CD4-positive, alpha-beta T cell treated with Interleukin-21 for 1 hour (primary cell): ENCODE results near the gene APOA1.
A peak's percentile ranks its signal among the peaks of the same experiment; 100 is the strongest.

Experiments used
- DNase-seq: peaks from one replicate; pipeline ENCODE4 v3.0.0-alpha.2; 2020

APOA1 gene

DNA sequence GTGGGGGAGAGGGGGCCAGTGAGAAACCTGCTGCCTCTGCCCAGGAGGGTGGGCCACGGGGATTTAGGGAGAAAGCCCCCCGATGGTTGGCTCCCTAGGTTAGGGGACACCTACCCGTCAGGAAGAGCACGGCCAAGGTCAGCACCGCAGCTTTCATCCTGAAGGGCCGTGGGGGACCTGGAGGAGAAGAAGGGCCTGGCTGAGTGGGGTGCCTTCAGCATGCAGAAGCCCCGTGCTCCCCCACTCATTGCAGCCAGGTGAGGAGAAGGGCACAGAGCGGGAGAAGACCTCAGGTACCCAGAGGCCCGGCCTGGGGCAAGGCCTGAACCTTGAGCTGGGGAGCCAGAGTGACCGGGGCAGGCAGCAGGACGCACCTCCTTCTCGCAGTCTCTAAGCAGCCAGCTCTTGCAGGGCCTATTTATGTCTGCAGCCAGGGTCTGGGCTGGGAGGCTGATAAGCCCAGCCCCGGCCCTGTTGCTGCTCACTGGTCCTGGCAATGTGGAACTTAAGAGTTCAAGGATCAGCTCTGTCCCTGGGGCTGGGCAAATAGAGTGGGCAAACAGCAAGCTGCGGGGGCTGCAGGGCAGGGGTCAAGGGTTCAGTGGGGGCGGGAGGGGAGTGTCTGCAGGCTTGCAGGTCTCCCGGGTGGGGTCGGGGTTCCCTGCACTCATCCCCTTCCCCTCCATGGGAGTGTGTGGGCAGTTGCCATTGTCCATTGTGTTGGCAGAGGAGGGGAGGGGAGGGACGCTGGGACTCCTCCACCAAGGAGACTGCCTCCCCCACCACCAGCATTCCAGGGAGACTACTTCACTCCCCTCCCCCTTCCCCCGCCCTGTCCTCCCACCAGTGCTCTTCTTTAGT, at the start of gene APOA1:
TSS of gene APOA1 (minus strand) at position 392 of the 861 bp plus-strand sequence. CDS start at position 157, 235 bp downstream.
- no peak for DNase-seq

DNA sequence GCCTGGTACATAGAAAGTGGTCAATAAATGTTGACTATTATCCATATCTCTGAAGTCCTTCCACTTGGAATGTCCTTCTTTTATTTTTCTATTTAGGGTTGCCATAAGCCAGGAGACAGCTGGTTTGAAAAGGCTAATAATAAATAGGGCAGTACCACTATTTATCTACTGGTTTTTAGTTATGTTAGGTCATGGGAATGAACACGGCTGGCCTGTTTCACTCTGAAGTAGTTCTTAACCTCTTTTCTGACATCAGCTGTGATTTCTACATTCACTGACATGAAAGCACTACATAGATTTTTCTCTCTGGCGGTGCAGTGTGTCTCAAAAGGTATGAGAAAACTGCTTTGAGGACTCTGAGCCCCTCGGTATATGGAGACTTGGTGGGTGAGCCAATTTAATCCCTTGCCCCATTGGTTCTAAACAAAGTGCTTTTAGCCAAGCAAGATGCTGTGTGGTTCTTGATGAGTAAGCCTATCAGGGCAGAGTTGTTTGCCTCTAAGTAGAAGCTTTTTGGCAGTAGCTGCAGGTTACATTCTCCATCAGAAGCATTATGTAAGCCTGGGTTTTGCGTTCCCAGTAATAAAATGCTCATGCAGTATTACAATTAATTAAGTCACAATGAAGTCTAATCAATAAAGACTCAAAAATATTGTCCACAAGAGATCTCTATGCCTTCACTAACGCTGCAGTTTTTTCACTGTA, 48.7 kb upstream of the APOA1 start:
- DNase-seq, result no peak

DNA sequence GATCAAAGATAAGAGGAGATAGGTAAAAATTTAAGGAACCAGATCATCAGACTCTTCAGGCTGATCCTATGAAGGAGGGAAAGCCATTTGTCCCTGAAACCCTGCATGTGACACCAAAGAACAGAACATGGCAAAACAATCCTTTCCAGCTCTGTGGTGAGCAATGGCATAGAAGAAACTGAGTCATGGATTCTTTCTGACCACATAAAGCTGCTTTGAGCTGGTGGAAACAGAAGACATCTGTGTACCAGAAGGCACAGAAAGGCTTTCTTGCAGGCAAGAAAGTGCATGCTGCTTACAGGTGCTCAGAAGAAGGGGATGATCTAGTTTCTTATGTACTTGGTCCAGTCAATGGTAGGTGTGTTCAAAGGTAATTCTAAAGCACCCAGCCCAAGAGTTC, 45.0 kb upstream of the APOA1 start:
- no peak for DNase-seq

DNA sequence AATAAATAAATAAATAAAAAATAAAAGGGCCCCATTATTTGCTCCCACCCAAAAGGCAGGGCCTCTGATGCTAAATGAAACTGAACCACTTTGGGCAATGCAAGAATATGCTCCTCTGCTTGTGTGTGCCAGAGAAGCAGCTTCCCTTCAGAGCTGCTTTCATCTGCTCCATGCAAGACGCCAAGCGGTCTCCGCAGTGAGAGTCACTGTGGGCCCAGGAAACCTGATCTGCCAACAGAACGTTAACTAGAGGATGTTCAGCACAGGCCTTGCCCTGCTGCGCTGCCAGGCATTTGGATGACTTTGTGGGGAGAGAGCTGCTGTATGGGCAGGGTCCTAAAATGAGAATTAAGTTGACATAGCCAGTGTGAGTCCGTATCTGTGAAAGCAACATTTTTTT, 43.7 kb upstream of the APOA1 start:
- DNase-seq, result no peak

DNA sequence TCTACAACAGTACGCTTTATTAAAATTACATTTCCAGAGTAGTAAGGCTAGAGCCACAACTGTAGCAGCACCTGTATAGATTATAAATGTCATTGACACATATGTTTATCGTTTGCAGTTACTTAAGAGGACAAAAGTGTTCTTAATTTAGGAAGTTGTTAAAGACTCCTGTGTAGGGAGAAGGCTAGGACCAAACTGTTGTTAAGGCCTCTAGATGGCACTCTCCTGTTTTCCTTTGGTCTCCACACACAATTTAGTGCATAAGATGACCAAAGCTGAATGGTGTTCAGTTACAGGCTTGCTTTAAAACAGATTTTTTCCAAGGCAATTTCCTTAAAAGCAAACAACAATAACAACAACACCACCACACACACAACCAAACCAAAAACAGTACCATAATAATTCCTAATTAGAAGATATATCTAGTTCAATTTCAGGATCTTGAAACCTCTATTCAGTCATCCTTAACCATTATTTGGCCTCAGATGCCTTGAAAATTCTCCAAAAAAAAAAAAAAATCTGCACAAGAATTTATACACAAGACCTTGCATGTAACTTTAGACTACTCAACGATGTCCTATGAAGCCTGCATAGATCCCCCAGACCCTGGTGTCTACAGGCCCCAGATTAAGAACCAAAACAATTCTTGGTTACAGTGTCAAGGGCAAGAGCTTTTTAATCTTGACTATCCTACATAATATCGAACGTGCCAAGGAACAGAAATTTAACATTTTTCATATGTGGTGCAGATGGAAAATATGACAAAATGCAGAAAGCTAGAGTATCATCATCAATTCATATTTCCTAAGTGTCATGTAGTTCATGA, 42.6 kb upstream of the APOA1 start:
- peak; percentile 71 for DNase-seq

DNA sequence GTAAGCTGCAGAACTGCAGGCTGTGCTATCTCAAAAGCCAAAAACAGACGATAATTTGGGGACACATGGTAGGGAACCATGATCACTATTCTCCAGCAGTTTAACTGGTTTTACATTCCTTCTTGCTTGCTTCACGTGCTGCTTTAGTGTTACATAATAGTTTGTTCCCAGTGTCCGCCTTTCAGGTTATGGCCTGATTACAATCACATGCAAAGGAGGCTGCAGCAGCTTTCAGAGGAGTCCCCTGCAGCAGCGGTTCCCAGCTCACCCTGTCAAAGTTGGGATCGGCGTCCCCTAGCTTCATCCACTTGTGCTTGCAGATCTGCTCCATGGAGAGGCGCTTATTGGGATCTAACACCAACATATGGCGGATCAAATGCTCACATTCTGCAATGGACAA, 39.2 kb upstream of the APOA1 start:
- no peak for DNase-seq

DNA sequence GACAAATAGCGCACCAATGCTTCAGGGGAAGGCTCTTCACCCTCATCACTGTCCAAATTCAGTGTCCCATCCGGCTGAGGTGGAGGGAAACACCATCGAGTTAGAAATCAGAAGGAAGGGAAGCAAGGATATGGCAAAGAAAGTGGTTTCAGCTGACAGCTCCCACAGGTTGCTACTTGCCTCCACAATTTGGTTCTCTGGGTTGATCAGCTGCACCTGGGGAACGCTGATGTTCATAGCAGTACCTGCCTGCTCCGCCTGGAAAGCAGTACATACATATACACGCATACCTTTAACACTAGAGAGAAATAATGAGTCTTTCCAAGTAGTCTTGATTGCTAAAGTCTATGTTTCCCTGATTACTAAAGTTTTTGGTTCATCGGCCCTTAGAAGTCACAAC, 37.8 kb upstream of the APOA1 start:
- no peak for DNase-seq

DNA sequence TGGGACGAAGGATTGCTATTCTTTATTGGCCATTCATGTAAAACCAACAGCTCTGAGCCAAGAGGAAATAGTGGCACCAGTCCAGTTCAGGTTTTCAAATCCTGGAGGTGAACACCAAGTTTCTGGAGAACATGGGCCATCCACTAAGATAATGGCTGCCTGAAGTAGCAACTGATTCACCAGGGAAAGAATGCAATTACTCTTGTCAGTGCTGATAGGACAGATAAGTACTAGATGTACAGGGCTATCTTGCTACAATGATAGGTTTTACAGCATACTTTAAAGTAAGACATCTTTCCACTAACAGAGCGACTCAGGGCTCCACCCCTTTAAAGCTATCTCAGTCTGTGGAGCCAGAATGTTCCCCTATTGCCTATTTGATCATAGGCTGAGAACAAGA, 36.8 kb upstream of the APOA1 start:
- DNase-seq, result no peak

DNA sequence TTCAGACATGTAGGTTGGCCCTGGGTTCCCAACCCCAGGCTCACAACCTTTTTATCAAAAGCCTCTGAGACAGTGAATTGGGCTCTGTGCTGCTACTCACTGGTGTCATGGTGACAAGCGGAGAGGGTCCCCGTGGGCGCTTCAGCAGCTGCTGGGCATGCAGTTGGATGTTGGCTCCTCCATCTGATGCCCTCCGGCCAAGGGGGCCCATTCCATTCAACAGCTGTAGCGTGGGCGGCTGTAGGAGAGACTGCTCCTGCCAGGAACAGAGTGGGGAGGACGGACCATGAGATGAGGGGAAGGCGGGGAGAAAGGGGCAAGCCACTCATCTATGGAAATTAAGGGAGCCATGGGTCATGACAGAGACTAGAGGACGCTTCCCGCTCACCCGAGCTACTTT, 36.0 kb upstream of the APOA1 start:
- no peak for DNase-seq

DNA sequence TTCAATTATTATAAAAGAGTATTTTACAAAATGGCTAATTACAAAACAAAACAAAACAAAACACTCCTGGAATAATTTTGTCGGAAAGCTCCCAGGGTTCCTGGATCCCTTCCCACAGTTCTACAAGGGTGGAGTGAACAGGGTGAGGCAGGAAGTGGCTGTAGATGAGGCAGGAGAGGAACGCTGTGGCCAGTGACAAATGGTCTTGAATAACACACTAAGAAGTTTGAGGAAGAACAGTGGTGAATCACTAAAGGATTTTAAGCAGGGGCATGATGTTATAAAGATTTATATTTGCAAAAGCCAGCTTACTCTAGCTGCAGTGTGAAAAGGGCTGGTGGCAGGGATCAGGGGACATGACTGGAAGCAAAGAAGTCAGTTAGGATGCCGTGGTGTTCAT, 33.8 kb upstream of the APOA1 start:
- no peak for DNase-seq

DNA sequence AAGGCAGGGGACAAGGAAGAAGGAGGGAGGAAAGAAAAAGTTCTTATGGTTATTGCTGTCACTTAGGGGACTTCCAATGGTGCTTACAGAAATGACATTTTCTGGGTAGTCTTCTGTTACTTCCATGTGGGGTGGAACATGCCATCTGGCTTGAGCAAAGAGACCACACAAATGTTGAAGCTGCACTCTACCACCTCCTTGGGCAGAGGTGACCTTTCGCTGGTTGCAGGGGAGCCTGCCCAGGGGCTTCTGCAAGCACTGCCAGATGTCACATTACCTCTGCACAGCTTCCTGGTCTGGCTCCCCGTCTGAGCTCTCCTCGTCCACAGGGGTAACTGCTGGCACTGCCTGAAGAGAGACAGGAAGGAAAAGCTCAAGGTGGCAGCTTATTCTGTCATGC, 32.6 kb upstream of the APOA1 start:
- no peak for DNase-seq

DNA sequence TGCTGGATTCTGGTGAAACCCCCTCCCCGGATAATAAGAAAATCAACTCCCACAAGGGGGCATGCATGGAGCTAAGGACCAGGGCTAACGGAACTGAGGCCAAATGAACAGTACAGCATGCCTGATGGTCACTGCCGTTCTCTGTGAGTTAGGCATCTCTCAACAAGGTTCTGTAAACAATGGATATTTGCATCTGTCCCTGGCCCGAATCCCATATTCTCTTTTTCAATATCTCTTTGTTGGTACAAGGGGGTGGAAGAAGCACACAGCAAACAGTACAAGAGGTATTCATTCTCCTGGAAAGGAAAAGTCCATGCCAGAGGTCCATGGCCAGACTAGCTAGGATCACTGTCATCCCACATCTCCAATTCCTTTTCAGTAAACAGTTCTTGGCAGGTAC, 32.2 kb upstream of the APOA1 start:
- no peak for DNase-seq

DNA sequence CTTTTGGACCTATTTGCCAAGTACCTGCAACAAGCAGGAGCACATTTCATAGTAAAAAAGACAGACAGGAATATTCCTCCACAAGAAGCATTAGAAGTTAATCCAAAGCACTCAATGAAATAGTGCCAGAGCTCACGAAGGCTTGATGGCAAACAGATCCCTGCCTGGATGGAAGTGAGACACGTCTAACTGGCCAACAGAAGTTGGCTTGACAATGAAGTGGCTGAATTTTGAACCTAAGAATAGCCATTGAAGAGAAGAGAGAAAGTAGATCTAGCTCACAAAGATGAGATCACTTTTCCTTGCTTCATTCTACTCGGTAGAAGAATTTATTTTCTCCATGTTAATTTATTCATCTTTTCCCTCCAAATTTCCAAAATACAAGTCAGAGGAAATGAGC, 30.6 kb upstream of the APOA1 start:
- DNase-seq, result no peak

DNA sequence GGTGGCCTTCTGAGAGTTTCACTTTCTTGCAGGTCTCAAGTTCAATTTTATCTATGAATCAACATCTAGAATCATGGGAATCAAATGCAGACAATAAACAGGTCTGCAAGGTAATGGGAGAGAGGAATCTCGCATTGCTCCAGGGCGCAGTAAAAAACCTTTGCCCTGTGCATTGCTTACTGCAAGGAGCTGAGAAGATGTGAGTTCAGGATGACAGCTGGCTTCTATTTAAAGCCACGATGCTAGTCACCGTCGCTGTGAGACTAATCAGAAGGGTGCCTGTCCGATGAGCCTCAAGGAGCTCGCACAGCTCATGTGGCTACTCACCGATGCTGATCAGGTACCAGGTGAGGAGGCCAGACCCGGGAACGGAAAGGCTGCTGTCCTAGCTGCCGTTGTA, 30.2 kb upstream of the APOA1 start:
- no peak for DNase-seq

DNA sequence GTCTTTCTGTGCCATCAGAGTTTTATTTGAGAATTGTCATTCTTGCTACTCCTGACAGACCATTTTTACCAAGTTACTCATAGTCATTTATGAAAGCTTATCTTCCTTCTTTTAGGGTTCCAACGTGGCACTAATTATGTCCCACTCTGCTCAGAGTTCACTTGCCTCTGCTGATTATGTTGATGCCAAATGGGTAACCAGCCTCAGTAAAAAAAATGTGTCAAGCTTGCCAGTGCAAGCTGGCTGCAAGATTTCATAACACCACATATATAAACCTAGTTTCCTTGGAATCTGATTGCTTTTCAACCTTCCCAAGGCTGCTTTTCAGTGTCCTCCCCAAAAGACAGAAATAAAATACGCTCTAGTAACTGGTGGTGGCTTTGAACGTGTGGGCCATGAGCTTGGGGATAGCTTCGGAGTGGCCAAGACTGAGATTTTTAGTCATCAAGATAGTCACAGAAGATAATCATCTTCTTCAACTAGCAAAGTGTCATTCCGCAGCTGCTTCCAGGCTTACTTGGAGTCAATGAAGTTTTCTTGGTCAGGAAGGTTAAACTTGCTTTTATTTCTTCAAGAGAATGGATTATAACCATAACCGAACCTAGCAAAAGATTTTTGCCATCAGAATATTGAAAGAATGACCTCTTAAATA, 29.5 kb upstream of the APOA1 start:
- no peak for DNase-seq

DNA sequence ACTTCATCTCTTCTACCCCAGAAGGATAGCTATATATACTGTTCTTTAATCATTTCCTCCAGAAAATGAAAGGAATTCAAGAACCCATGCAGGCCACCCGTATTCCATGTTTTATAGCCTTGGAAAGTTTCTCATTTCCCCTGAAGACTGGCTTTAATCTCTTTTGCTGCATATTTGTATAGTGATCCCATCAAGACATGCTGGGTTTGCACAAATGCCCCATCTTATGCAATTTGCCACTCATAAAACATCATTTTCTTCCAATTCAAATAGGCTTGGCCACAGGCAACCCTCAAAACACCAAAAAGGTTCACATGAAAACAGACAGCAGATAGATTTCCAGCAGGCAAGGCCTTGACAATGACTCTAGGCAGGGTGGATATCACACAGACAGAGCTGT, 28.3 kb upstream of the APOA1 start:
- no peak for DNase-seq

DNA sequence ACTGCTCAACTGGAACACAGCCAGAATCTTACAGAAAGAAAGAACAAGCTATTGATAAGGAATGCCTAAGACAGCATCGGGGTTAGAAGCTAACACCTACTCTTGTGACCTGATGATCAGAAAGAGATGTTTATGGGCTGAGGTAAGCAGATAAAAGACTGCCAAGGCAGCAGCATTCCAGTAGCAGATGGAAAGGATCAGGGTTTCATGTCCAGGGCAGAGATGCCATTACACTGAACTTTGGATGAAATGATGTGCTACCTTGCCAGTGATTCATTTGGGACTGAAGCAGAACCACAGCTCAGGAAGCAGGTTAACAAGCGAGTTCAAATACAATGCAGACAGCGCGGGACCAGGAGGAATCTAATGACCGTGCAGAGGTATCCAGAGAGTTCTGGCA, 27.1 kb upstream of the APOA1 start:
- DNase-seq, result no peak

DNA sequence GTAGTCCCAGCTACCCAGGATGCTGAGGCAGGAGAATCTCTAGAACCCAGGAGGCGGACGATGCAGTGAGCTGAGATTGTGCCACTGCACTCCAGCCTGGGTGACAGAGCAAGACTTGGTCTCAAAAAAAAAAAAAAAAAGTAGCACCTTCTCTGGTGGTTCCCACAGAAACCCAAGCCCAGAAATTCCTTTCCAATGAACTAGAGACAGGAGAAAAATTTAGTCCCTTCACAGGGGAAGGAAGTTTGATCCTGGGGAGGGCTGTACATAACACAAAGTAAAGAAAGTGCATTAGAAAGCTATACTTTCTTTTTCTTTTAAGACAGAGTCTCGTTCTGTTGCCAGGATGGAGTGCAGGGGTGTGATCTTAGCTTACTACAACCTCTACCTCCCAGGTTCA, 25.5 kb upstream of the APOA1 start:
- no peak for DNase-seq

DNA sequence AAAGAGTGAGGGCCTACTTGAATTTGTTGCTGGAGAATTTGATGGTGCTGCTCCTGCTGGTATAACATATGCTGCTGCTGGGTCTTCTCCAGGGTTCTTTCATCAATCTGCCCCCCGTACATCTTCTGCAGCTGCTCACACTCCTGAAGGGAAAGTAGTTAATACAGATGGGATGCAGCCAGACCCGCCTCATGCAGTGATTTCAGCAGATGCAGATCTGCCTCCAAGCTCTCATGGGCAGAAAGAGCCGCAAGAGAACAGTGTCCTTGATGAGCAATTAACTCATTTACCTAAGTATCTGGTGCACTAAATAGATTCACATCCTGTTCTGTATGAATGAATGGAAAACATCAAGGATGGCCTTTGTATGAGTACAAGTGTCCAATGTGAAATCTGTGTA, 24.8 kb upstream of the APOA1 start:
- no peak for DNase-seq

DNA sequence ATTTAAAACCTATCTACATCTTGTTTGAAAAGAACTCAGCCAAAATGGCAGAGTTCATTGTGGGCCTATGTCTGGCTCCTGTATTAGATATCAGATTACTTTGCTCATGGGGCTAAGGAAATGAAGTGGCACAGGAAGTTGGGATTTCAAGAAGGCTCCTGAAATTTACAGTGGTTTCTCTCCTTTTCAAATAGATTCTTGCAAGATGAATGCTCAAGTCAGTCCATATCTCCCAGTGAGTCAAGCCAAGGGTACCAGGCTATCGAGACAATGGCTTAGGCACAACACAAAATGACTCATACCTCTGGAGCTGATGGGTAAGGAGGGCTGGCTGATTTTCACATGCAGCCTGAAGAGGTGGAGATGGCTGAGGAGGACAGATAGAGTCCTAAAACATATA, 24.1 kb upstream of the APOA1 start:
- DNase-seq, result no peak

DNA sequence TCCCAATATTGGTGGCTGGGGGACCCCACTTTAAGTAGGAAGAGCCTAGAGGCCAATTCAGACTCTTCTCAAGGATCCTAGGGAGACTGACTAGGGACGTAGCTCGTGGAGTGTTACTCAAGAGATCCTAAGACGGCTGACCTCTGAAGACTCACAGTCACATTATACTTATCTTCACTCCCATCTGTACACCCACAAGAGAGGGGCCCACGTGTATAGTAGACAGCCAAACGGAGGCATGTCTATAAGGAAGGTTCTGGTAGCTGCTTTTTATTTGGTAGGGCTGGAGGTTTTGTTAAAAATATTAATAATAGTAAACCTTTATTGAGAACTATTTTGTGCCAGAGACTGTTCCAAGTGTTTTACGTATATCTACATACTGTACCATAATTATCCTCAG, 22.9 kb upstream of the APOA1 start:
- no peak for DNase-seq

DNA sequence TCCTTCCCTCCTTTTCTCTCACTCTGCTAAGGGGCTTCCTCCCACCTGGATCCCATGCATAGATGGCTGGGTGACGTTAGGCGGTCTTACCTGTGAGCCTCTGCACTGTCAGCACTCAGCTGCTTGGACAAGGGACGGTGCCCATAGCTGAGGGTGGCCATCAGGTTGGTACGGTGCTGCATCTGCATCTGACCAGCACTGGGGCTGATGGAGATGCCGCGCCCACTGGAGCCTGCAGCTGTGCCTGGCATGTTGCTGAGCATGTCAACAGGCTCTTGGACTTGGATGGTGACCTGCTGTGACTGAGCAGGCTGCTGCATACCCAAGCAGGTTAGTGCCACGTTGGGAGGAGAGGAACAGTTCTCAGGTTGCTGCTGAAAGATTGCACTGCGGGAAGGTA, 21.8 kb upstream of the APOA1 start:
- DNase-seq, result no peak

DNA sequence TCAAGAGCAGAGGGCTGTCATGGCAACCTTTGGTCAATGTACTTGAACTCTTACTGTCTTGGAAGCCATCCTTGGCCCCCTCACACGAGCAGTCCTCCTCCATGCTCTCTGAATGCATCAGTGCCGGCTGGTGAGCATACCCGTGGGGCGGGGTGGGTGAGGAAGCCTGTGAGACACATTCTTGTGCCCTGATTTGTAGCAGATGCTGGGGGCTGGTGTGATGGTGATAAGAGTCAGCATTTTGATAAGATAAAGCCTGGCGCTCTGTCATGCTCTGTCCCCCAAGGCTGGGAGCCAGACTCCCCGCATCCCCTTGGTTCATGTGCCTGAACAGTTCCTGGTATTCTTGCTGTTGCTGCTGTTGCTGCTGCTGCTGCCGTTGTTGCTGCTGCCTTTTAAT, 20.5 kb upstream of the APOA1 start:
- DNase-seq, result no peak
